Tibial nerve (tissue), 4 donors: ENCODE measurements around the gene CFAP251. TPM values are rescaled to one million over a fixed set of nuclear protein-coding genes. Genes with fewer than 3 reads are reported as not detected.

ENCODE experiments used
- DNase-seq, 2 donors: peaks; one replicate each; pipeline ENCODE4 v3.0.0-alpha.2; 2019; ENCODE audit warnings: low spot score in 2 of 2
- H3K27ac ChIP-seq, 4 donors: fragments of 200-600 bp; sonication (generic) in 3 of 4; one replicate each; pipeline ENCODE4 v1.5.1; 2017 to 2019; ENCODE audit warnings: mild to moderate bottlenecking in 1 of 4
- H3K27me3 ChIP-seq, 2 donors: fragments of 200-600 bp; sonication (generic) in 1 of 2; one replicate each; pipeline versions ENCODE4 v1.5.1 to v1.6.0; 2017 to 2019
- H3K36me3 ChIP-seq, 3 donors: fragments of 200-600 bp; sonication (generic); one replicate each; pipeline ENCODE4 v1.5.1; 2018 to 2019
- H3K4me1 ChIP-seq, 4 donors: fragments of 200-600 bp; sonication (generic) in 3 of 4; one replicate each; pipeline ENCODE4 v1.5.1; 2017 to 2019
- H3K4me3 ChIP-seq, 4 donors: fragments of 200-600 bp; sonication (generic) in 3 of 4; one replicate each; pipeline ENCODE4 v1.5.1; 2017 to 2019; ENCODE audit warnings: mild to moderate bottlenecking in 1 of 4, moderate library complexity in 1 of 4
- H3K9me3 ChIP-seq, 4 donors: fragments of 200-600 bp; sonication (generic) in 3 of 4; one replicate each; pipeline ENCODE4 v1.5.1; 2017 to 2019
- EP300 ChIP-seq, 2 donors: sonication (generic); formaldehyde crosslinking; IDR thresholded peaks; one replicate each; pipeline ENCODE4 v1.6.1; 2017; ENCODE audit warnings: antibody characterized with exemption in 2 of 2, mild to moderate bottlenecking in 1 of 2
- POLR2A ChIP-seq, 2 donors: fragments of 450-650 bp; IDR thresholded peaks; one replicate each; pipeline ENCODE4 v1.6.1; 2017; ENCODE audit warnings: antibody characterized with exemption in 2 of 2, mild to moderate bottlenecking in 2 of 2, moderate library complexity in 2 of 2
- WGBS, 2 donors: methylation state at CpG; one replicate each; pipeline ENCODE4 v1.1.5; 2018; 5-methylcytosine and 5-hydroxymethylcytosine counted together
- total RNA-seq, 4 donors: library from RNA; depleted of rRNA; stranded (reverse); fragments of >200 nt; gene quantifications; one replicate each; pipeline ENCODE4 v1.1.0, GENCODE V29; 2016
- TF ChIP-seq, protein P1 (sequence below), 5 experiments: fragments of 200-600 bp in 3 of 5; fragments of 450-650 bp in 2 of 5; sonication (generic) in 3 of 5; IDR thresholded peaks; one replicate each; pipeline ENCODE4 v1.5.1; 2016 to 2019; ENCODE audit warnings: antibody characterized with exemption in 5 of 5, mild to moderate bottlenecking in 3 of 5, moderate library complexity in 2 of 5

The CFAP251 gene
- total RNA-seq, 4 donors from 2014 or later = 3.0 to 5.4 (median 3.9) TPM

- no peak for DNase-seq
- H3K9me3 ChIP-seq = peaks cover 0 to 11% (median 0%) of the 10 kb centered on the region in 4 donors
- no peaks in the 10 kb centered on the region for H3K27me3 ChIP-seq
- TF ChIP-seq, protein P1, sequence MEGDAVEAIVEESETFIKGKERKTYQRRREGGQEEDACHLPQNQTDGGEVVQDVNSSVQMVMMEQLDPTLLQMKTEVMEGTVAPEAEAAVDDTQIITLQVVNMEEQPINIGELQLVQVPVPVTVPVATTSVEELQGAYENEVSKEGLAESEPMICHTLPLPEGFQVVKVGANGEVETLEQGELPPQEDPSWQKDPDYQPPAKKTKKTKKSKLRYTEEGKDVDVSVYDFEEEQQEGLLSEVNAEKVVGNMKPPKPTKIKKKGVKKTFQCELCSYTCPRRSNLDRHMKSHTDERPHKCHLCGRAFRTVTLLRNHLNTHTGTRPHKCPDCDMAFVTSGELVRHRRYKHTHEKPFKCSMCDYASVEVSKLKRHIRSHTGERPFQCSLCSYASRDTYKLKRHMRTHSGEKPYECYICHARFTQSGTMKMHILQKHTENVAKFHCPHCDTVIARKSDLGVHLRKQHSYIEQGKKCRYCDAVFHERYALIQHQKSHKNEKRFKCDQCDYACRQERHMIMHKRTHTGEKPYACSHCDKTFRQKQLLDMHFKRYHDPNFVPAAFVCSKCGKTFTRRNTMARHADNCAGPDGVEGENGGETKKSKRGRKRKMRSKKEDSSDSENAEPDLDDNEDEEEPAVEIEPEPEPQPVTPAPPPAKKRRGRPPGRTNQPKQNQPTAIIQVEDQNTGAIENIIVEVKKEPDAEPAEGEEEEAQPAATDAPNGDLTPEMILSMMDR (IDR thresholded peaks at IDR 0.05) = no peak
- TF ChIP-seq EP300 (IDR thresholded peaks at IDR 0.05) (no peak), POLR2A (IDR thresholded peaks at IDR 0.05) (no peak)
- no peak overlapping the region for H3K27ac ChIP-seq
- peaks cover 0 to 24% (median 12%) of the 10 kb centered on the region in 4 donors for H3K4me1 ChIP-seq
- WGBS, 2 donors = 58 to 69% methylated on average over 12 to 16 of the region's 16 CpGs
- no peaks in the 10 kb centered on the region for H3K36me3 ChIP-seq
- peak overlapping the region in 2 of 4 donors; percentile 48 to 81 for H3K4me3 ChIP-seq
Observed at GRCh38 chr12:122020795-122021192, 102.4 kb downstream of the CFAP251 start.

- WGBS, 2 donors = 1 to 3% methylated on average over 14 to 24 of the region's 57 CpGs
- DNase-seq = no peak
Observed at GRCh38 chr12:122021193-122021821, 102.9 kb downstream of the CFAP251 start.

DNA sequence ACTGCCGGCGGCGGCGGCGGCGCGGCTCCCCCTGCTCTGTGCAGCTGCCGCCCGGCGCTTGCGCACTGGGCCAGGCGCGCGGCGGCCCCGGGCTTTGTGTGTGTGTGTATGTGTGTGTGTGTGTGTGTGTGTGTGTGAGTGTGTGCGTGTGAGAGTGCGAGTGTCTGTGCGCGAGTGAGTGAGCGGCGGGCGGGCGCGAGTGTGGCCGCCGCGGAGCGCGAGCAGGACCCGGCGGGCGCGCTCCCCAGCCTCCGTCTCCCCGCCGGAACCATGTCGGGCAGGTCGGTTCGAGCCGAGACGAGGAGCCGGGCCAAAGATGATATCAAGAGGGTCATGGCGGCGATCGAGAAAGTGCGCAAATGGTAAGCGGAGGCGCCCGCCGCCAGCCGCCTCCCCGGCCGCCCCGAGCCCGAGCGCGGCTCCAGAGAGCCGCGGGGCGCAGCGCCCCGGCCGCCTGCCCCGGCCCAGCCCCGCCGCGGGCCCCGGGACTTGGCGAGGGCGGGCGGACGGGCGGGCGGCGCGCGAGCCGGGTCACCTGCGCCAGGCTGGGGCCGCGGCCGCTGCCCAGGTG, 103.5 kb downstream of the CFAP251 start, which contains the start of gene BCL7A:
Gene BCL7A (plus strand): TSS at position 63 of the 571 bp plus-strand sequence. CDS start 208 bp downstream, at position 271.
- Histone ChIP-seq H3K27ac (peak within 1 kb of the TSS; percentile 50 to 84 (median 69)), H3K9me3 (peaks cover 0 to 11% (median 0%) of the 10 kb centered on the region in 4 donors), H3K4me3 (peak within 1 kb of the TSS; percentile 58 to 81 (median 64)), H3K36me3 (no peaks in the 10 kb centered on the region), H3K4me1 (peaks cover 0 to 24% (median 12%) of the 10 kb centered on the region in 4 donors), H3K27me3 (no peaks in the 10 kb centered on the region)
- 0% methylated on average over 12 to 44 of the region's 83 CpGs for WGBS, 2 donors
- peak in 1 of 2 donors; percentile 57 for DNase-seq
- no peak for TF ChIP-seq EP300 (IDR thresholded peaks at IDR 0.05)
- TF ChIP-seq POLR2A (IDR thresholded peaks at IDR 0.05) = peak in 1 of 2 donors; percentile 44

More at GRCh38 chr12:122021193-122021821, 102.9 kb downstream of the CFAP251 start:
- Histone ChIP-seq H3K27me3 (no peaks in the 10 kb centered on the region), H3K4me3 (peak overlapping the region; percentile 37 to 81 (median 53)), H3K27ac (peak overlapping the region in 2 of 4 donors; percentile 21 to 50), H3K9me3 (peaks cover 0 to 11% (median 0%) of the 10 kb centered on the region in 4 donors), H3K36me3 (no peaks in the 10 kb centered on the region), H3K4me1 (peaks cover 0 to 24% (median 12%) of the 10 kb centered on the region in 4 donors)
- no peak for TF ChIP-seq EP300 (IDR thresholded peaks at IDR 0.05)
- TF ChIP-seq POLR2A (IDR thresholded peaks at IDR 0.05) = no peak

GRCh38 chr12:122022393-122023338, 104.3 kb downstream of the CFAP251 start:
- no peaks in the 10 kb centered on the region for H3K27me3 ChIP-seq
- H3K4me1 ChIP-seq = peaks cover 0 to 24% (median 12%) of the 10 kb centered on the region in 4 donors
- H3K27ac ChIP-seq = peak overlapping the region; percentile 42 to 84 (median 69)
- no peak for TF ChIP-seq POLR2A (IDR thresholded peaks at IDR 0.05)
- no peak for TF ChIP-seq EP300 (IDR thresholded peaks at IDR 0.05)
- TF ChIP-seq, protein P1 (IDR thresholded peaks at IDR 0.05) = no peak
- no peaks in the 10 kb centered on the region for H3K36me3 ChIP-seq
- no peak for DNase-seq
- whole genome bisulfite sequencing, 2 donors = 0% methylated on average over 31 to 79 of the region's 124 CpGs
- H3K4me3 ChIP-seq = peak overlapping the region; percentile 56 to 81 (median 64)
- H3K9me3 ChIP-seq = peaks cover 0 to 11% (median 0%) of the 10 kb centered on the region in 4 donors

DNA sequence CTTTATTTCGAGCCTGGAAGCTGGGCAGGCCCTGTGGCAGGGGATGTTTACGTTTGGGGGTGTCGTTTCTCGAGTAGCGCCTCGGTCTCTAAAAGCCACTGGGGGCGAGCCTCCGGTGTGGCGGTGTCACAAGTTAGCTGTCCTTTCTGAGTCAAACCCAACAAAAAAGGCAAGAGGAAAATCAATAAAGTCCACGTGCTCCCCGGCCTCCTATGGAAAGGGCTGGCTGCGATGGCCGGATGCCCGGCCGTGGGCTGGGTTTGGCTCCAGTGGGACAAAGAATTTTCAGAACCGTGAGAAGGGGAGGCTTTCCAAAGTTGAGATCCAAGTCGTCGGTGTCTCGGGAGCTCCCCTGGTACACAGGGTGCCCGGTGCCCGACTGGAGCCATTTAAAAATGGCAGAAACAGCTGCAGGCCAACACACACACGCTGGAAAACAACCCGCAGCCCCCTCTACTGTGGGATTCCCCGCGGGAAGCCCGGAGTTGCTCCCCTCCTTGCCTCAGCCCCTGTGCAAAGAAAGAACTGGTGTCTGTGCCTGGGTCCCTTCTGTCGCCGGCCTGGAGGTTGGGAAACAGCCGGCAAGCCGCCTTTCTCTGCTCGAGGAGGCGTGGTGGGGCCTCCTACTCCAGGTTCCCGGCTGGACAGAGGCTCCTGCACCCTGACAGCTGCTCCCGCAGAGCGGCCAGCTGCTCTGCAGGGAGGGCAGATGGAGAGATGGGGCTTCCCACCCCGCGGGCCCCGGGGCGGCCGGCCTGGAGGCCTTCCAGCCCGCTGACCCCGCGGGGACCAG, 105.1 kb downstream of the CFAP251 start:
- Histone ChIP-seq H3K4me1 (peaks cover 0 to 26% (median 12%) of the 10 kb centered on the region in 4 donors), H3K27me3 (no peaks in the 10 kb centered on the region), H3K36me3 (no peaks in the 10 kb centered on the region), H3K4me3 (peak overlapping the region; percentile 56 to 81 (median 64)), H3K27ac (peak overlapping the region; percentile 42 to 84 (median 69)), H3K9me3 (peaks cover 0 to 3% (median 0%) of the 10 kb centered on the region in 4 donors)
- peak in 1 of 2 donors; percentile 41 for TF ChIP-seq EP300 (IDR thresholded peaks at IDR 0.05)
- TF ChIP-seq POLR2A (IDR thresholded peaks at IDR 0.05) = no peak
- peak in 1 of 2 donors; percentile 34 for DNase-seq
- 1 to 6% methylated on average over 35 to 41 of the region's 43 CpGs for WGBS, 2 donors
